ENCODE results near the gene MPP7. TPM values are rescaled to one million over a fixed set of nuclear protein-coding genes. Genes with fewer than 3 reads are reported as not detected.

MPP7 gene
- total RNA-seq, 1 donor from 2014 or later: 19.0 TPM

DNA sequence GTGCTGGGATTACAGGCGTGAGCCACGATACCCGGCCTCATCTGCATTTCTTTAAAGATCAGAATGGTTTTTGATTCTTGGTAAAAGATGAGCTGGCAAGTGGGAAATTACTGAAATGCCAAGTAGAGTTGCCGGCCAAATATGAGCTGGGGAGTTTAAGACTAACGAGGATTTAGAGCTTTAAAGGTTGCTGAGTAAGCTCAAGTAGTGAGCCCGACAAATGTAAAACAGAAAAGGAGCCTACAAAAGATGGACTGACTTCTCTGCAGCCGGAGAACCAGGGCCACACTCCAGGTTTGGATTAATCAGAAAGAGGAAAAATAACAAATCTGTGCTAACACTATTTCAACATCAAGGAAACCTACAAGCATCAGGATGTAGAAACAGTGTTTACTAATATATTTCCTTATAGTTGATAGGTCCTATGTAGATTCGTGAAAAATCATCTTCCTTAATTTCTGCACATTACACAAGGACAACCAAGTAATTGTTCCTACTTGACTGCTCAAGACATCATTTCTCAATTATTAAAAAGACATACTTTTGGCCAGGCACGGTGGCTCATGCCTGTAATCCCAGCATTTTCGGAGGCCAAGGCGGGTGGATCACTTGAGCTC is 49.6 kb downstream of the MPP7 start:
- no peak overlapping the region for H3K4me3 Mint-ChIP-seq (ENCODE audit: unreplicated experiment)
- H3K4me1 Mint-ChIP-seq (ENCODE audit: low read depth, unreplicated experiment): peaks cover 34% of the 10 kb centered on the region
- H3K27ac Mint-ChIP-seq (ENCODE audit: unreplicated experiment): no peak overlapping the region
- H3K27me3 Mint-ChIP-seq (ENCODE audit: unreplicated experiment): peaks cover 4% of the 10 kb centered on the region
- no peak for DNase-seq
- no peaks in the 10 kb centered on the region for H3K36me3 Mint-ChIP-seq (ENCODE audit: unreplicated experiment)
- H3K9me3 Mint-ChIP-seq (ENCODE audit: unreplicated experiment): peaks cover 10% of the 10 kb centered on the region
- TF ChIP-seq, protein P1, sequence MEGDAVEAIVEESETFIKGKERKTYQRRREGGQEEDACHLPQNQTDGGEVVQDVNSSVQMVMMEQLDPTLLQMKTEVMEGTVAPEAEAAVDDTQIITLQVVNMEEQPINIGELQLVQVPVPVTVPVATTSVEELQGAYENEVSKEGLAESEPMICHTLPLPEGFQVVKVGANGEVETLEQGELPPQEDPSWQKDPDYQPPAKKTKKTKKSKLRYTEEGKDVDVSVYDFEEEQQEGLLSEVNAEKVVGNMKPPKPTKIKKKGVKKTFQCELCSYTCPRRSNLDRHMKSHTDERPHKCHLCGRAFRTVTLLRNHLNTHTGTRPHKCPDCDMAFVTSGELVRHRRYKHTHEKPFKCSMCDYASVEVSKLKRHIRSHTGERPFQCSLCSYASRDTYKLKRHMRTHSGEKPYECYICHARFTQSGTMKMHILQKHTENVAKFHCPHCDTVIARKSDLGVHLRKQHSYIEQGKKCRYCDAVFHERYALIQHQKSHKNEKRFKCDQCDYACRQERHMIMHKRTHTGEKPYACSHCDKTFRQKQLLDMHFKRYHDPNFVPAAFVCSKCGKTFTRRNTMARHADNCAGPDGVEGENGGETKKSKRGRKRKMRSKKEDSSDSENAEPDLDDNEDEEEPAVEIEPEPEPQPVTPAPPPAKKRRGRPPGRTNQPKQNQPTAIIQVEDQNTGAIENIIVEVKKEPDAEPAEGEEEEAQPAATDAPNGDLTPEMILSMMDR (IDR thresholded peaks at IDR 0.05; ENCODE audit: partially characterized antibody, unreplicated experiment): no peak

Small RNA genes lying within 50 kb of the gene (microRNA-seq; reads per million reads assigned to microRNA genes)
- gene MIR8086 (ENCODE audit: unreplicated experiment): not detected

Other genes with a start within 250 kb of the MPP7 start
- gene WAC, start 230.1 kb upstream of the MPP7 start, total RNA-seq (ENCODE audit: unreplicated experiment): 121 TPM